Endothelial cell of umbilical vein (primary cell): ENCODE data around the gene MAJIN. TPM values are rescaled to one million over a fixed set of nuclear protein-coding genes. Genes with fewer than 3 reads are reported as not detected.

Experiments used
- BruUV-seq: library from RNA; stranded (reverse); fragments of 400-500 nt; replicated peaks from 2 replicates; lab custom pipeline; 2021; lab: Mats Ljungman, UMichigan
- CTCF ChIA-PET: fragments of 300-600, 350-600 bp; sonication (Branson Sonifier 250); formaldehyde crosslinking; loops from one replicate; lab custom pipeline; 2021; ENCODE audit warnings: antibody characterized with exemption, inconsistent platforms; lab: Charles Lee
- POLR2A ChIA-PET: fragments of 300-600, 350-600 bp; sonication (Branson Sonifier 250); formaldehyde crosslinking; loops from one replicate; lab custom pipeline; 2021; ENCODE audit warnings: antibody characterized with exemption, inconsistent platforms; lab: Charles Lee
- DNase-seq: peaks from one replicate; pipeline ENCODE4 v3.0.0-alpha.2; 2011; ENCODE audit warnings: low read depth, low spot score
- FAIRE-seq: peaks from 2 replicates; lab custom pipeline; 2011; peaks lifted over from hg19 to GRCh38; lab: Jason Lieb, UNC
- H2AFZ ChIP-seq: 2 replicates; pipeline ENCODE4 v1.6.0; 2012; ENCODE audit warnings: low read depth, low read length, control low read depth, inconsistent platforms
- H3K27ac ChIP-seq: 2 replicates; pipeline ENCODE4 v1.5.1; 2011; ENCODE audit warnings: low read depth, mild to moderate bottlenecking, control low read depth, low read length, moderate library complexity; ENCODE audit not compliant: insufficient read depth
- H3K27me3 ChIP-seq, 2 experiments: 2 replicates each; pipeline versions ENCODE4 v1.6.0 to v1.6.1; 2011; ENCODE audit warnings: low read length in 2 of 2, mixed read lengths in 1 of 2; ENCODE audit not compliant: control insufficient read depth in 2 of 2, insufficient read depth in 2 of 2
- H3K36me3 ChIP-seq, 2 experiments: 2 replicates in 1 of 2; 3 replicates in 1 of 2; pipeline ENCODE4 v1.5.1; 2011; ENCODE audit warnings: low read length in 2 of 2, mild to moderate bottlenecking in 1 of 2, moderate library complexity in 1 of 2; ENCODE audit not compliant: control insufficient read depth in 2 of 2, insufficient read depth in 2 of 2; ENCODE audit errors: extremely low read depth in 1 of 2
- H3K4me1 ChIP-seq: 3 replicates; pipeline ENCODE4 v1.5.1; 2011; ENCODE audit warnings: mild to moderate bottlenecking, low read length; ENCODE audit not compliant: control insufficient read depth, insufficient read depth; ENCODE audit errors: extremely low read depth
- H3K4me2 ChIP-seq: 2 replicates; pipeline ENCODE4 v1.6.1; 2011; ENCODE audit warnings: low read length, control low read depth, mixed read lengths; ENCODE audit not compliant: insufficient read depth
- H3K4me3 ChIP-seq, 3 experiments: fragments of 200-600 bp in 1 of 3; sonication (generic), shearing (Covaris generic) in 1 of 3; replicated peaks in 1 of 3; 2 replicates each; pipeline ENCODE4 v1.5.1; 2011 to 2016; ENCODE audit warnings: control low read depth in 3 of 3, low read length in 3 of 3, mild to moderate bottlenecking in 2 of 3, inconsistent platforms in 1 of 3, low read depth in 1 of 3, moderate library complexity in 1 of 3; ENCODE audit not compliant: insufficient read depth in 1 of 3
- H3K79me2 ChIP-seq: 2 replicates; pipeline ENCODE4 v1.6.0; 2012; ENCODE audit warnings: low read length, inconsistent platforms; ENCODE audit not compliant: control insufficient read depth, insufficient read depth
- H3K9ac ChIP-seq: replicated peaks from 2 replicates; pipeline ENCODE3; 2011; ENCODE audit warnings: low read length, control low read depth; ENCODE audit not compliant: insufficient read depth; ENCODE audit errors: extremely low read depth
- H3K9me1 ChIP-seq: replicated peaks from 3 replicates; pipeline ENCODE4 v1.6.0; 2011; ENCODE audit warnings: mild to moderate bottlenecking, low read length; ENCODE audit not compliant: control insufficient read depth, insufficient read depth; ENCODE audit errors: extremely low read depth
- H3K9me3 ChIP-seq: replicated peaks from 2 replicates; pipeline ENCODE4 v1.5.1; 2012; ENCODE audit warnings: low read length, inconsistent platforms; ENCODE audit not compliant: control insufficient read depth, insufficient read depth
- H4K20me1 ChIP-seq: replicated peaks from 2 replicates; pipeline ENCODE3; 2011; ENCODE audit warnings: mild to moderate bottlenecking, low read length; ENCODE audit not compliant: control insufficient read depth, insufficient read depth; ENCODE audit errors: extremely low read depth
- EZH2 ChIP-seq: IDR thresholded peaks from 2 replicates; pipeline ENCODE4 v1.6.1; 2012; ENCODE audit warnings: borderline replicate concordance, low read depth, mild to moderate bottlenecking, moderate library complexity, low read length, inconsistent platforms; ENCODE audit not compliant: severe bottlenecking
- FOS ChIP-seq: IDR thresholded peaks from 2 replicates; pipeline ENCODE4 v1.6.1; 2011; ENCODE audit warnings: mild to moderate bottlenecking, low read length, moderate library complexity, borderline replicate concordance; ENCODE audit not compliant: insufficient read depth
- GATA2 ChIP-seq: IDR thresholded peaks from 2 replicates; pipeline ENCODE4 v1.7.0; 2011; ENCODE audit warnings: low read depth, mild to moderate bottlenecking, moderate library complexity, mixed read lengths, low read length; ENCODE audit not compliant: insufficient read length, insufficient read depth
- JUN ChIP-seq: IDR thresholded peaks from 2 replicates; pipeline ENCODE4 v1.6.1; 2011; ENCODE audit warnings: borderline replicate concordance, low read depth; ENCODE audit not compliant: insufficient read length, insufficient read depth
- MAX ChIP-seq: IDR thresholded peaks from 2 replicates; pipeline ENCODE4 v1.6.1; 2011; ENCODE audit not compliant: insufficient read depth, insufficient read length
- MYC ChIP-seq: IDR thresholded peaks from one replicate; pipeline ENCODE4 v1.6.1; 2011; ENCODE audit warnings: mild to moderate bottlenecking, low read depth, low read length
- POLR2A ChIP-seq: IDR thresholded peaks from 2 replicates; pipeline ENCODE4 v1.6.1; 2012; ENCODE audit warnings: low read depth, mild to moderate bottlenecking, control low read depth, low read length
- POLR2AphosphoS5 ChIP-seq: IDR thresholded peaks from 2 replicates; pipeline ENCODE4 v1.6.1; 2012; ENCODE audit warnings: low read depth, mild to moderate bottlenecking, control low read depth, low read length, moderate library complexity; ENCODE audit not compliant: insufficient read depth
- dilution Hi-C: fragments of 300-500 bp; cut with MboI; formaldehyde crosslinking; loops from one replicate; pipeline ENCODE4 v1.15.0; 2019; ENCODE audit warnings: low sequenced_read_pairs; ENCODE audit not compliant: extremely low pct_ligation_motif_present
- intact Hi-C: fragments of 100-400 bp; cut with micrococcal nuclease; formaldehyde crosslinking; loops from one replicate; pipeline ENCODE4 v1.10.0; 2022
- polyA plus RNA-seq, 4 experiments: library from polyadenylated mRNA; depleted of rRNA in 3 of 4; stranded (reverse) in 3 of 4; unstranded in 1 of 4; fragments of >200 nt; gene quantifications; 2 replicates each; pipeline versions ENCODE4 v1.2.1 to v1.2.3, GENCODE V29; 2011 to 2012; ENCODE audit warnings: missing spikeins in 1 of 4
- total RNA-seq: library from RNA; stranded (reverse); gene quantifications from 2 replicates; pipeline ENCODE4 v1.2.3, GENCODE V29; 2021
- TF ChIP-seq, protein P1 (sequence below), 2 donors: IDR thresholded peaks; 1 replicate in 1 of 2; 2 replicates in 1 of 2; pipeline ENCODE4 v1.5.1; 2011; ENCODE audit warnings: low read length in 2 of 2, mild to moderate bottlenecking in 2 of 2, moderate library complexity in 2 of 2, control low read depth in 1 of 2, inconsistent platforms in 1 of 2, low read depth in 1 of 2; ENCODE audit not compliant: insufficient read depth in 1 of 2; ENCODE audit errors: extremely low read depth in 1 of 2

Gene MAJIN
- total and polyA plus RNA-seq, 2 donors (not counting 3 experiments of a cell fraction or from before 2014, with no cell fraction given) = 0.07 TPM; not detected in 1

GRCh38 chr11:64933213-64933934, 38.5 kb downstream of the MAJIN start:
- intact Hi-C loops = no loop called here

More at GRCh38 chr11:64933213-64933934, 38.5 kb downstream of the MAJIN start:
- CTCF ChIA-PET = interaction anchor here (1.2 to 1.5 kb wide), 3 partner anchors 9 to 81 kb away, joined by 3 to 4 read pairs (median 3); partner anchors contain the start of genes ARL2, BATF2 and PPP2R5B
- no peaks in the 10 kb centered on the region for H3K79me2 ChIP-seq
- POLR2A ChIA-PET = no interaction called here
- H3K36me3 ChIP-seq = peaks cover 3 to 32% of the 10 kb centered on the region in 2 experiments
- no peaks in the 10 kb centered on the region for H4K20me1 ChIP-seq
- H3K4me3 ChIP-seq = no peak overlapping the region
- no TSS peak for BruUV-seq
- TF ChIP-seq MAX = no peak
- no peak for TF ChIP-seq MYC
- TF ChIP-seq FOS = no peak
- TF ChIP-seq JUN = no peak
- no peak for TF ChIP-seq GATA2
- no peak for TF ChIP-seq POLR2A
- no peak for TF ChIP-seq EZH2
- TF ChIP-seq POLR2AphosphoS5 = no peak
- TF ChIP-seq, protein P1, sequence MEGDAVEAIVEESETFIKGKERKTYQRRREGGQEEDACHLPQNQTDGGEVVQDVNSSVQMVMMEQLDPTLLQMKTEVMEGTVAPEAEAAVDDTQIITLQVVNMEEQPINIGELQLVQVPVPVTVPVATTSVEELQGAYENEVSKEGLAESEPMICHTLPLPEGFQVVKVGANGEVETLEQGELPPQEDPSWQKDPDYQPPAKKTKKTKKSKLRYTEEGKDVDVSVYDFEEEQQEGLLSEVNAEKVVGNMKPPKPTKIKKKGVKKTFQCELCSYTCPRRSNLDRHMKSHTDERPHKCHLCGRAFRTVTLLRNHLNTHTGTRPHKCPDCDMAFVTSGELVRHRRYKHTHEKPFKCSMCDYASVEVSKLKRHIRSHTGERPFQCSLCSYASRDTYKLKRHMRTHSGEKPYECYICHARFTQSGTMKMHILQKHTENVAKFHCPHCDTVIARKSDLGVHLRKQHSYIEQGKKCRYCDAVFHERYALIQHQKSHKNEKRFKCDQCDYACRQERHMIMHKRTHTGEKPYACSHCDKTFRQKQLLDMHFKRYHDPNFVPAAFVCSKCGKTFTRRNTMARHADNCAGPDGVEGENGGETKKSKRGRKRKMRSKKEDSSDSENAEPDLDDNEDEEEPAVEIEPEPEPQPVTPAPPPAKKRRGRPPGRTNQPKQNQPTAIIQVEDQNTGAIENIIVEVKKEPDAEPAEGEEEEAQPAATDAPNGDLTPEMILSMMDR (IDR thresholded peaks at IDR 0.05; ENCODE audit: extremely low read depth in 1 of 2, insufficient read depth in 1 of 2, low read depth in 1 of 2, low read length in 2 of 2) = no peak
- no peak overlapping the region for H2AFZ ChIP-seq
- H3K27me3 ChIP-seq = no peaks in the 10 kb centered on the region
- H3K9me3 ChIP-seq = no peaks in the 10 kb centered on the region
- DNase-seq (no peak), FAIRE-seq (no peak)
- dilution Hi-C loops = no loop called here
- H3K4me2 ChIP-seq = no peak overlapping the region
- H3K4me1 ChIP-seq = no peaks in the 10 kb centered on the region
- H3K9ac ChIP-seq = no peak overlapping the region
- no peak overlapping the region for H3K27ac ChIP-seq
- H3K9me1 ChIP-seq = no peaks in the 10 kb centered on the region
